Gastroesophageal sphincter (tissue), 3 donors: ENCODE results near the gene SLC4A1AP.

Experiments used
- POLR2A ChIP-seq, 2 donors: fragments of 450-650 bp; IDR thresholded peaks; one replicate each; pipeline ENCODE4 v1.6.1; 2017; ENCODE audit warnings: antibody characterized with exemption in 2 of 2, mild to moderate bottlenecking in 2 of 2, moderate library complexity in 1 of 2
- TF ChIP-seq, protein P1 (sequence below), 4 experiments: fragments of 200-600 bp in 2 of 4; fragments of 450-650 bp in 2 of 4; sonication (generic) in 1 of 4; IDR thresholded peaks; one replicate each; pipeline ENCODE4 v1.5.1; 2017 to 2019; ENCODE audit warnings: antibody characterized with exemption in 4 of 4, mild to moderate bottlenecking in 2 of 4, moderate library complexity in 2 of 4

DNA sequence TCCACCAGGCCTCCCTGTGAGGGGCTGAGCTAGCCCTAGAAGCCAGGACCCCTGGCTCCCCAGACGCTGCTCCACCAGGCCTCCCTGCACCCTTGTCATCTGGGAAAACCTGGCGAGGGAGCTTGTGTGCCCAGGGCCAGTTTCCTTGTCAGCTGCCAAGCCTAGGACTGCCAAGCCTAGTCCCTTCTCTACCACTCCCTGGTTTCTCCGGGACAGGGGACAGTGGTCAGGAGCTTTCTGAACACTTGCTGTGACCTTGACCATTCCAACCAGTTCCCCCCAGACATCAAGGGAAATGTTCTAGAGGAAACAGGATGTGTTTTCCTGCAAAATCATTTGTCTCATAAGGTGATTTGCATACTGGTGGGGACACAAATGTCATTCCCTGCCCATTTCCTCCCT, 66.6 kb downstream of the SLC4A1AP start:
- TF ChIP-seq, protein P1, sequence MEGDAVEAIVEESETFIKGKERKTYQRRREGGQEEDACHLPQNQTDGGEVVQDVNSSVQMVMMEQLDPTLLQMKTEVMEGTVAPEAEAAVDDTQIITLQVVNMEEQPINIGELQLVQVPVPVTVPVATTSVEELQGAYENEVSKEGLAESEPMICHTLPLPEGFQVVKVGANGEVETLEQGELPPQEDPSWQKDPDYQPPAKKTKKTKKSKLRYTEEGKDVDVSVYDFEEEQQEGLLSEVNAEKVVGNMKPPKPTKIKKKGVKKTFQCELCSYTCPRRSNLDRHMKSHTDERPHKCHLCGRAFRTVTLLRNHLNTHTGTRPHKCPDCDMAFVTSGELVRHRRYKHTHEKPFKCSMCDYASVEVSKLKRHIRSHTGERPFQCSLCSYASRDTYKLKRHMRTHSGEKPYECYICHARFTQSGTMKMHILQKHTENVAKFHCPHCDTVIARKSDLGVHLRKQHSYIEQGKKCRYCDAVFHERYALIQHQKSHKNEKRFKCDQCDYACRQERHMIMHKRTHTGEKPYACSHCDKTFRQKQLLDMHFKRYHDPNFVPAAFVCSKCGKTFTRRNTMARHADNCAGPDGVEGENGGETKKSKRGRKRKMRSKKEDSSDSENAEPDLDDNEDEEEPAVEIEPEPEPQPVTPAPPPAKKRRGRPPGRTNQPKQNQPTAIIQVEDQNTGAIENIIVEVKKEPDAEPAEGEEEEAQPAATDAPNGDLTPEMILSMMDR (IDR thresholded peaks at IDR 0.05), result no peak
- no peak for TF ChIP-seq POLR2A (IDR thresholded peaks at IDR 0.05)
